Lung (tissue), 12 donors: ENCODE measurements around the gene ABCA1. TPM values are rescaled to one million over a fixed set of nuclear protein-coding genes. Genes with fewer than 3 reads are reported as not detected.

Experiments used
- ATAC-seq: fragments of 200-7000 bp; cut with Tn5 transposase; one replicate; pipeline ENCODE4 v1.9.1; 2020; ENCODE audit warnings: moderate number of reproducible peaks; ENCODE audit not compliant: insufficient read depth, low FRiP score
- DNase-seq, 3 donors: peaks; one replicate each; pipeline ENCODE4 v3.0.0-alpha.2; 2013 to 2017
- H3K27ac ChIP-seq, 2 donors: one replicate each; pipeline ENCODE4 v1.5.1; 2013; ENCODE audit warnings: mild to moderate bottlenecking in 2 of 2, moderate library complexity in 2 of 2, control low read depth in 1 of 2, inconsistent platforms in 1 of 2, low read depth in 1 of 2, low read length in 1 of 2
- H3K27me3 ChIP-seq, 3 donors: one replicate each; pipeline ENCODE4 v1.5.1; 2013; ENCODE audit warnings: low read length in 2 of 3; ENCODE audit not compliant: control insufficient read depth in 3 of 3, insufficient read depth in 3 of 3
- H3K36me3 ChIP-seq, 4 donors: one replicate each; pipeline ENCODE4 v1.5.1; 2013; ENCODE audit warnings: low read length in 4 of 4, mild to moderate bottlenecking in 1 of 4, moderate library complexity in 1 of 4; ENCODE audit not compliant: control insufficient read depth in 4 of 4, insufficient read depth in 4 of 4
- H3K4me1 ChIP-seq, 5 donors: one replicate each; pipeline ENCODE4 v1.5.1; 2013; ENCODE audit warnings: low read length in 5 of 5, mild to moderate bottlenecking in 2 of 5, moderate library complexity in 1 of 5; ENCODE audit not compliant: control insufficient read depth in 5 of 5, insufficient read depth in 5 of 5
- H3K4me3 ChIP-seq: one replicate; pipeline ENCODE4 v1.5.1; 2013; ENCODE audit warnings: mild to moderate bottlenecking, control low read depth, moderate library complexity
- H3K9ac ChIP-seq, 2 donors: one replicate each; pipeline ENCODE4 v1.5.1; 2013; ENCODE audit warnings: low read length in 2 of 2, control low read depth in 1 of 2; ENCODE audit not compliant: insufficient read depth in 1 of 2
- H3K9me3 ChIP-seq, 4 donors: one replicate each; pipeline ENCODE4 v1.5.1; 2013; ENCODE audit warnings: low read length in 3 of 4, mild to moderate bottlenecking in 1 of 4, moderate library complexity in 1 of 4; ENCODE audit not compliant: control insufficient read depth in 4 of 4, insufficient read depth in 3 of 4
- CTCF ChIP-seq: IDR thresholded peaks from 2 replicates; pipeline ENCODE4 v1.5.1; 2012; ENCODE audit warnings: mild to moderate bottlenecking; ENCODE audit errors: control extremely low read depth, extremely low read depth
- WGBS, 2 donors: extraction: QIAGEN DNeasy Blood & Tissue Kit; methylation state at CpG; one replicate each; pipeline ENCODE4 v1.1.7; 2013; 5-methylcytosine and 5-hydroxymethylcytosine counted together
- polyA plus RNA-seq, 2 donors: library from polyadenylated mRNA; stranded (reverse); fragments of 200-250 nt; gene quantifications; one replicate each; pipeline ENCODE4 v1.2.1, GENCODE V29; 2013
- total RNA-seq, 2 donors: library from RNA; depleted of rRNA in 1 of 2; stranded (reverse); fragments of >200 nt in 1 of 2; gene quantifications; one replicate each; pipeline ENCODE4 v1.2.1, GENCODE V29; 2014 to 2021
- donor health status: control.
- donor health status: control.
- donor health status: Bipolar disorder and iron deficiency.
- donor health status: healthy.
- donor health status: DM: yes; HTN: yes; CAD: no.

Gene ABCA1
- total and polyA plus RNA-seq, 4 donors: 5.4 to 140 (median 16.8) TPM

- TF ChIP-seq CTCF: no peak
- Histone ChIP-seq H3K27ac (no peak overlapping the region), H3K9ac (no peak overlapping the region), H3K9me3 (no peaks in the 10 kb centered on the region), H3K4me3 (no peak overlapping the region), H3K27me3 (no peaks in the 10 kb centered on the region), H3K4me1 (peaks cover 0 to 4% (median 0%) of the 10 kb centered on the region in 5 donors), H3K36me3 (no peaks in the 10 kb centered on the region)
- no peak for DNase-seq
- ATAC-seq: no peak
- WGBS, 2 donors: 80 to 82% methylated on average over 4 of the region's 4 CpGs
These were observed 3.3 kb upstream of the ABCA1 start for GRCh38 chr9:104931256-104931655.

GRCh38 chr9:104927216-104927911, 591 bp downstream of the ABCA1 start:
- peak overlapping the region in 1 of 2 donors; percentile 77 for H3K9ac ChIP-seq
- peak; percentile 11 for ATAC-seq
- H3K27me3 ChIP-seq: no peaks in the 10 kb centered on the region
- peak overlapping the region; percentile 70 for H3K4me3 ChIP-seq
- peaks cover 0 to 19% (median 2%) of the 10 kb centered on the region in 5 donors for H3K4me1 ChIP-seq
- no peaks in the 10 kb centered on the region for H3K9me3 ChIP-seq
- TF ChIP-seq CTCF: no peak
- DNase-seq: peak; percentile 43 to 69 (median 68)
- 0 to 1% methylated on average over 44 of the region's 44 CpGs for WGBS, 2 donors
- H3K27ac ChIP-seq: peak overlapping the region; percentile 75 to 82
- peaks cover 0 to 2% (median 0%) of the 10 kb centered on the region in 4 donors for H3K36me3 ChIP-seq

- Histone ChIP-seq H3K4me3 (no peak overlapping the region), H3K9ac (no peak overlapping the region), H3K27me3 (no peaks in the 10 kb centered on the region), H3K36me3 (peaks cover 0 to 2% (median 0%) of the 10 kb centered on the region in 4 donors), H3K9me3 (no peaks in the 10 kb centered on the region), H3K4me1 (peaks cover 0 to 29% (median 3%) of the 10 kb centered on the region in 5 donors), H3K27ac (peak overlapping the region in 1 of 2 donors; percentile 3)
- no peak for DNase-seq
- no peak for ATAC-seq
- TF ChIP-seq CTCF: no peak
- 76 to 89% methylated on average over 4 of the region's 4 CpGs for WGBS, 2 donors
These were observed 4.2 kb downstream of the ABCA1 start for GRCh38 chr9:104923740-104924139.
